ENCODE data around the gene ENAH.

The ENAH gene

GRCh38 chr1:225470211-225471108 lies 182.5 kb downstream of the ENAH start:
- DNase-seq (ENCODE audit: low read depth) = no peak

GRCh38 chr1:225469051-225469450 lies 183.9 kb downstream of the ENAH start:
- no peak for DNase-seq (ENCODE audit: low read depth)

DNA sequence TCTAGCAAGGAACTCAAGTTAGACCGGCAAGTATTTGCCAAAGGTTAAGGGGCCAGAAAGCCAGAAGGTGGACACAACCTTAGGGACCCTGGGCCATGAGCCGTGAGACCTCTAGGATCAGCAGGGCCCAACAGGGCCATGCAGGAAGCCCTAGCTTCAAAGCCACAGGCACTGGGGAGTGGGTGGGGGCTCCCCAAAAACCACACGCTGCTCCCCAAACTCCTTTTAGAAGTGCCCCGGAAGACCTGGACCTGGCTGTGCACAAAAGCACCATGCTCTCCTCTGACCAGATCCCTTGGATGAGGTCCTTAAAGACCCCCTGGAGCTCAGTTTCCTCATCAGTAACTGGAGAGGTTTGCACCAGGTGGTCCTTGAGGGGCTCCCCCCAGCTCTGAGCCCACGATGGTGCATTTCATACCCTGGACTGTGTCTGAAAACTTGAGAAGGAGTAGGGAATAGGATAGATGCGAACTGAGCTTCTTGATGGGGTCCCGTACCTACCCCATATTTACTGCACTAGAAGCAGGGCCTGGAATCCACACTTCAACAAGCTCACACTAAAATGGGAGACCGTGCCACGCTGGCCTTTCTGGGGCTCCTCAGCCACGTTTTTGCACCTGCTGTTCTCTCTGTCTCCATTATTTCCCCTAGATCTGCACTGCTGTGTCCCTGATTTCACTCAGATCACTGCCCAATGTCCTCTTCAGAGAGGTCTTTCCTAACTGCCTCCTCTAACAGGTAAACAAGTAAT lies 184.5 kb downstream of the ENAH start:
- DNase-seq (ENCODE audit: low read depth) = no peak

- no peak for DNase-seq (ENCODE audit: low read depth)
These were observed 185.5 kb downstream of the ENAH start for GRCh38 chr1:225467193-225468020.

DNA sequence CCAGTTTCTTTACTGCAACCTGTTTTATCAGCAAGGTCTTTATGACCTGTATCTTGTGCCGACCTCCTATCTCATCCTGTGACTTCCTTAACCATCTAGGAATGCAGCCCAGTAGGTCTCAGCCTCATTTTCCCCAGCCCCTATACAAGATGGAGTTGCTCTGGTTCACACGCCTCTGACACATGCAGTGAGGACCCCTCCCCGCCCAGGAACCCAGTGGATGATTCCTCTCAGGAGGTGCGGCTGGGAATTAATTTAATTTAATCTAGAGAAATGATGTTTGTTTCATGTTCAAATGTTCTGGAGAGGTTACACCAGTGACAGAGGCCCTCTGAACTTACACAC lies 186.1 kb downstream of the ENAH start:
- DNase-seq (ENCODE audit: low read depth) = no peak

DNA sequence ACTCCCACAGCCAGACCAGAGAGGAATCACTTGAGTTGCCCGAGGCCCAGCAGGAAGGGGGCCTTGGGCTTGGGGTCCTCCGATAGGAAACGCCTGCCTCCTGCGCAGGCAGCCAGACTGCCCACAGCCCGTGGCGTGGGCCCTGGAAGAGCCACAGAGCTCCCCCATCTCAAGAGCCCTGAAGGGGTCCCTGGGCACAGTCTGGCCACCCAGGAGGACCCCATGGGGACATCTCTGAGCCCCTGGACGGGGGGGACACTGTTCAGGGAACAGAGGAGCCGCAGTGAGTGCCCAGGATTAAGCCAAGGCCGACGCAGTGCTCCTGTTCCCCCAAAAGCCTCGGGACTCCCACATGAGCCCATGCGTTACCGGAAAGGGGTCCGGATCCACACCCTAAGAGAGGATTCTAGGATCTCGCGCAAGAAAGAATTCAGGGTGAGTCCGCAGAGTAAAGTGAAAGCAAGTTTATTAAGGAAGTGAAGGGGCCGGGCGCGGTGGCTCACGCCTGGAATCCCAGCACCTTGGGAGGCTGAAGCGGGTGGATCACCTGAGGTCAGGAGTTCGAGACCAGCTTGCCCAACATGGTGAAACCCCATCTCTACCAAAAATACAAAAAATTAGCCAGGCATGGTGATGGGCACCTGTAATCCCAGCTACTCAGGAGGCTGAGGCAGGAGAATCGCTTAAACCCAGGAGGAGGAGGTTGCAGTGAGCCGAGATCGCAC lies 187.0 kb downstream of the ENAH start:
- no peak for DNase-seq (ENCODE audit: low read depth)

- DNase-seq (ENCODE audit: low read depth) = no peak
These were observed 187.8 kb downstream of the ENAH start for GRCh38 chr1:225464851-225465792.

- no peak for DNase-seq (ENCODE audit: low read depth)
These were observed 190.0 kb downstream of the ENAH start for GRCh38 chr1:225462714-225463574.

GRCh38 chr1:225462429-225462713 lies 190.6 kb downstream of the ENAH start:
- no peak for DNase-seq (ENCODE audit: low read depth)

DNA sequence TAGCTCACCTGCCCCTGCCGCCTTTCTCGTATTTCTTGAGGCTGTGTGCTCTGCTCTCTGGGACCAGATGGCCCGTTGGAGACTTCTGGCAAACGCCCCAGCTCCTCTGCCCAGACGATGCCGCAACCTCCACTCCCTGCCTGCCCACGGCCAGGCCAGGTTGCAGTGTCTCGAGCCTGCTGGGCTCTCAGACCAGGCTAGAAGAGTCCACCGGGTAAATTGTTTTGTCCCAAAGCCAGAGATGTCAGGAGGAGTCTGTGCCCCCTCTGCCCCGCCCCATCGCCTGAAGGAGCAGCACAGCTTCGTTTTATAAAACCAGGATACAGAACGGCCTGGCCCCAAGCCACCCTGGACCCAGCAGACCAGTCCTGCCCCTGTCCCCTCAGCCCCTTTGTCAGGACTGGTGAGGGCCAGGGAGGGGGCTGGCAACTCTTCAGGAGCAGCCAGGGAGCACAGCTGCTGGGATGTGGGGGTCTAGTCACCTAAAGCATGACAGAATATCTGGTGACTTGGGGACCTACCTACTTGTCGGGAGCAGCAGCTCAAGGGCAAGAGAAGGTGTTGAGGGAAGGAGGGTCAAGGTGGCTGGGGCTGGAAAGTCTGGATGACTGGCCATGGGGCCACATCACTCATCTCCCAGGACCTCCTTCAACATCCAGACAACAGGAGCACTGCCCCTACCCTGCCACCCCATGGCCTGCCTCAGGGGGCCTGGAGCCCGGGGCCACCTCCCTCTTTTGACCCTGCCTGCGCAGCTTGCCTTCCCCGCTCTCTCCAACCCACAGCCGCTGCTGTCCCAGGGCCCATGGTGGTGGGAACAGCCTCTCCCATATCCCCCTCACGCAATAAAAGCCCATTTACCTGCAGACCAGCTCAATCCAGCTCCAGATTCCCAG lies 191.1 kb downstream of the ENAH start:
- no peak for DNase-seq (ENCODE audit: low read depth)

GRCh38 chr1:225460737-225461532 lies 192.0 kb downstream of the ENAH start:
- no peak for DNase-seq (ENCODE audit: low read depth)

DNA sequence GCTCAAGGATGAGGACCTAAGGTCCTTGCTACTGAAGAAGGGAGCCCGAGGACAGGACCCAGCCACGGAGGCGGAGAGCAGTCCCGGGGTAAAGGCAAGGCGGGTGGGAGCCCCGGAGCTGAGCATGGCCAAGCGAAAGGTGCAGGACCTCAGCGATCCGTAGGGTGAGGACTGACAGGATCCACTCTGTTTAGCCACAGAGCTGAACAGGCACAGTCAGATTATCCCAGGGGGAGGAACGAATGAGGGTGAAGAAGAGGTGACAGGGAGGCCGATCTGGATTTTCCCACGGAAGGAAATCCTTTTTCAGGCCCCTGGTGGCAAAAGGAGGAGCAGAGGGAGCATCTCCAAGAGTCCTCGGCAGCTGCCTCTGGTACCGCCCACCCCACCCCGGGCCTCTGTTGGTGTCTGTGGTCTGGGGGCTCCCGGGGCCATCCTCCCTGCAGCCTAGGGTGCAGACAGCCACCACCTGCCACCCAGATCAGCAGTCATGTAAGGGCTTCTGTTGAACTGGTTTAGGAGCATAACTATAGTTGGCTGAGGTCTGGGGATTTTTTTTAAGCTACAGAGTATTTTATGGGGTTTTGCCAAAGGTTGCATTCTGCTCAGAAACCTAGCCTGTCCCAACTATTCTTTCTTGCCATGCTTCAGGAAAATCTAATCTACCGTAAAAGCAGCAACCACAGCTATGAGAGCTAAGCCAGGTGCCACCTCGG lies 192.7 kb downstream of the ENAH start:
- no peak for DNase-seq (ENCODE audit: low read depth)

DNA sequence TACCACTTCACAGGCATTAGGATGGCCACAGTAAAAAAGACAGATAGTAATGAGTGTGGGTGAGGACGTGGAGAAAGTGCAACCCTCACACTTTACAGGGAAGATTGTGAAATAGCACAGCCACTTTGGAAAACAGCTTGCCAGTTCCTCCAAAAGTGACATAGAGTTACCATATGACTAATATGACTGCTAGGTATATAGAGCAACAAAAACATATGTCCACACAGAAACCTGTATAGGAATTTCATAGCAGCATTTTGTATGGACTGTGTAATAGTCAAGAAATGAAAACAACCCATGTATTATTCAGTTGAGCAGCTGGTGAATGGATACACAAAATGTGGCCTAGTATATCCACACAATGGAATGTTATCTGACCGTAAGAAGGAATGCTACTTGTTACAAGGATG lies 194.7 kb downstream of the ENAH start:
- DNase-seq (ENCODE audit: low read depth) = no peak

DNA sequence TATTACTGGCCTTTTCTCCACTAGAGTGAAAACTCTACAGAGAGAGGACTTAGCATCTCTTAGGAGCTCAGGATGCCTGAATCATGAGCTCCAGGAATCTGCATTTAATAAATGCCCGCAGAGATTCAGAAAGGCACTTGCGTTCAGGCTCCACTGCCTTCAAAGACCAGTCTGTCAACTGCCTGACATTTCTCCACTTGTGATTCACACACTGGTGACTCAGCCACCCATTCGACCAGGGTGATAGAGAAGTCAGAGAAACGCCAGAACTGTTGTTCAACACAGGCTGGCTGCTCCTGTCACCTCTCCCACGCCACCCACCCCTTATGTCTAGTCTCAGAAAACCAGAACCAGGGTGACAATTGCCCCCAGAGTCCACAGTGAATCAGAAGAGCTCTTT lies 198.2 kb downstream of the ENAH start:
- DNase-seq (ENCODE audit: low read depth) = no peak

GRCh38 chr1:225453797-225454648 lies 198.9 kb downstream of the ENAH start:
- no peak for DNase-seq (ENCODE audit: low read depth)

DNA sequence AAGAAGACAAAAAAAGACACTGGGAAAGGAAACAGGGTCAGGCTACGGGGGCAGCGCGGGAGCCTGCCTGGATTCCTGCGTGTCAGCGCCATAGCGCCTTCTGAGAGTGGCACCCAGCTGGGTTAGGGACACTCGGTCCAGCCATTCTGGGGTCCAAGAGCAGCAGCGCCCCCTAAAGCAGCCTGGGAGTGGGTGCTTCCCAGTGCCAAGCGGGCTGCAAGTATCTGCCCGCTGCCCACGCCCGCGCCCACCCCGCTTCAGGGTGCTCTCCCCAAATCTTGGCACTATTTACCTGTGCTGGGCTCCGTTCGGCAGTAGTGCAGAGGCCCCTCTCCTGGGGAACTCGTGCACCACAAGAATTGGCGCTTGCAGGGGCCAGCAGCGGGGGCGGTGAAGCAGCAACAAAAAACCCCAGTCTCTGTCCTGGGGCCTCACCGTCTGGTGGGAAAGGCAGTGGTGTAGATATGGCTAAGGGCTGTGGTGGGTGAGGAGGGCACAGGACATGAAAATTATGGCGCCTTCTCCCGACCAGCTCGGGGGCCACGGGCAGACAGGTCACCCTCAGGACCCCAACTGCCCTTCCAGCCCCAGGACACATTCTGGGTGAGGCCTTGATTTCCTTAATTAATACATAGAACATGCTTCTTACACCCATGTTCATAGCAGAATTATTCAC lies 200.9 kb downstream of the ENAH start:
- DNase-seq (ENCODE audit: low read depth) = no peak
